Kidney epithelial cell (primary cell): ENCODE results near the gene DNAH8. TPM values are rescaled to one million over a fixed set of nuclear protein-coding genes. Genes with fewer than 3 reads are reported as not detected.
A peak's percentile ranks its signal among the peaks of the same experiment; 100 is the strongest.

Experiments used
- DNase-seq: peaks from one replicate; pipeline ENCODE4 v3.0.0-alpha.2; 2010; ENCODE audit warnings: low read depth
- H3K27me3 ChIP-seq: 2 replicates; pipeline ENCODE4 v1.6.0; 2011; ENCODE audit warnings: low read length; ENCODE audit not compliant: control insufficient read depth, insufficient read depth
- H3K36me3 ChIP-seq: 2 replicates; pipeline ENCODE4 v1.5.1; 2011; ENCODE audit warnings: low read length; ENCODE audit not compliant: control insufficient read depth, insufficient read depth
- H3K4me3 ChIP-seq: 2 replicates; pipeline ENCODE4 v1.5.1; 2011; ENCODE audit warnings: low read depth, mild to moderate bottlenecking, control low read depth, low read length
- CTCF ChIP-seq: IDR thresholded peaks from 2 replicates; pipeline ENCODE4 v1.5.1; 2011; ENCODE audit warnings: mild to moderate bottlenecking, moderate library complexity, low read length, control low read depth, inconsistent platforms; ENCODE audit not compliant: insufficient read depth, poor library complexity, severe bottlenecking
- total RNA-seq: library from RNA; depleted of rRNA; stranded (reverse); fragments of >200 nt; gene quantifications from 2 replicates; pipeline ENCODE4 v1.2.3, GENCODE V29; 2015

DNAH8 gene
- total RNA-seq, 1 donor from 2014 or later: not detected

- no peak for TF ChIP-seq CTCF
- Histone ChIP-seq H3K4me3 (no peak overlapping the region), H3K27me3 (no peaks in the 10 kb centered on the region), H3K36me3 (no peaks in the 10 kb centered on the region)
- DNase-seq: no peak
Measured at GRCh38 chr6:39026175-39026574, 311.1 kb downstream of the DNAH8 start.

- no peaks in the 10 kb centered on the region for H3K36me3 ChIP-seq
- no peak for DNase-seq
- H3K27me3 ChIP-seq: no peaks in the 10 kb centered on the region
- H3K4me3 ChIP-seq: no peak overlapping the region
- peak; percentile 71 for TF ChIP-seq CTCF
Measured at GRCh38 chr6:39029156-39030011, 314.3 kb downstream of the DNAH8 start.

GRCh38 chr6:39035681-39036080 lies 320.6 kb downstream of the DNAH8 start:
- no peak overlapping the region for H3K4me3 ChIP-seq
- H3K27me3 ChIP-seq: peaks cover 10% of the 10 kb centered on the region
- TF ChIP-seq CTCF: no peak
- H3K36me3 ChIP-seq: no peaks in the 10 kb centered on the region
- no peak for DNase-seq

GRCh38 chr6:39037082-39037508 lies 322.0 kb downstream of the DNAH8 start:
- H3K36me3 ChIP-seq: no peaks in the 10 kb centered on the region
- TF ChIP-seq CTCF: no peak
- no peak overlapping the region for H3K4me3 ChIP-seq
- peaks cover 13% of the 10 kb centered on the region for H3K27me3 ChIP-seq
- no peak for DNase-seq

- no peaks in the 10 kb centered on the region for H3K36me3 ChIP-seq
- TF ChIP-seq CTCF: no peak
- no peak for DNase-seq
- no peak overlapping the region for H3K4me3 ChIP-seq
- peaks cover 13% of the 10 kb centered on the region for H3K27me3 ChIP-seq
Measured at GRCh38 chr6:39037707-39038106, 322.6 kb downstream of the DNAH8 start.
